Measurements from ENCODE around the gene PANK1.

PANK1 gene

DNA sequence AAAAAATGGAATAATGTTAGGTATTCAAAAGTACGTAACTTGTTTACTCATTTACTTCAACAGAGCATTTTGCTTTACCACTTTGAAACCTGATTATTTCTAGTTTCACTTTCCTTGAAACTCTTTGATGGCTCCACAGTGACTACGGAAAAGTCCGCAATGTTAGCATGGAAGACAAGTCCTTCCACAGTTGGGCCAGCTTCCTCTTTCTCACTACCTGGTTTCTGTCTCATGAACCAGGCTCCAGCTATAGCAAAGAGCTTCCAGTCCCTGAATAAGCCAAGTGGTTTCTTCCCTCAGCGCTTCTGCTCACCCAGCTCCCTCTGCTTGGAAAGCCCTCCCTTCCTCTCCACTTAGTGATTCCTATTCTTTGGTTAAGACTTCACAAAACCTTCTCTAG is 64.8 kb downstream of the PANK1 start:
- TF ChIP-seq, protein P1, sequence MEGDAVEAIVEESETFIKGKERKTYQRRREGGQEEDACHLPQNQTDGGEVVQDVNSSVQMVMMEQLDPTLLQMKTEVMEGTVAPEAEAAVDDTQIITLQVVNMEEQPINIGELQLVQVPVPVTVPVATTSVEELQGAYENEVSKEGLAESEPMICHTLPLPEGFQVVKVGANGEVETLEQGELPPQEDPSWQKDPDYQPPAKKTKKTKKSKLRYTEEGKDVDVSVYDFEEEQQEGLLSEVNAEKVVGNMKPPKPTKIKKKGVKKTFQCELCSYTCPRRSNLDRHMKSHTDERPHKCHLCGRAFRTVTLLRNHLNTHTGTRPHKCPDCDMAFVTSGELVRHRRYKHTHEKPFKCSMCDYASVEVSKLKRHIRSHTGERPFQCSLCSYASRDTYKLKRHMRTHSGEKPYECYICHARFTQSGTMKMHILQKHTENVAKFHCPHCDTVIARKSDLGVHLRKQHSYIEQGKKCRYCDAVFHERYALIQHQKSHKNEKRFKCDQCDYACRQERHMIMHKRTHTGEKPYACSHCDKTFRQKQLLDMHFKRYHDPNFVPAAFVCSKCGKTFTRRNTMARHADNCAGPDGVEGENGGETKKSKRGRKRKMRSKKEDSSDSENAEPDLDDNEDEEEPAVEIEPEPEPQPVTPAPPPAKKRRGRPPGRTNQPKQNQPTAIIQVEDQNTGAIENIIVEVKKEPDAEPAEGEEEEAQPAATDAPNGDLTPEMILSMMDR (IDR thresholded peaks at IDR 0.05; ENCODE audit: low read length), result no peak
- TF ChIP-seq EZH2 (IDR thresholded peaks at IDR 0.05; ENCODE audit: borderline replicate concordance, low read length), result no peak
- Histone ChIP-seq H3K9me3 (ENCODE audit: low read length) (no peaks in the 10 kb centered on the region), H3K4me2 (ENCODE audit: low read length) (no peak overlapping the region), H3K4me1 (ENCODE audit: insufficient read depth, low read length, severe bottlenecking) (no peaks in the 10 kb centered on the region), H2AFZ (ENCODE audit: low read length) (no peak overlapping the region), H3F3A (ENCODE audit: insufficient read depth, low read length) (no peaks in the 10 kb centered on the region), H4K20me1 (ENCODE audit: insufficient read depth, low read length) (no peaks in the 10 kb centered on the region), H3K9ac (ENCODE audit: low read length) (no peak overlapping the region), H3K79me2 (ENCODE audit: insufficient read depth, low read length) (no peaks in the 10 kb centered on the region), H3K4me3 (ENCODE audit: low read depth, low read length, poor library complexity, severe bottlenecking) (no peak overlapping the region), H3K27me3 (ENCODE audit: insufficient read depth, low read length) (no peaks in the 10 kb centered on the region), H3K36me3 (ENCODE audit: insufficient read depth, low read length) (no peaks in the 10 kb centered on the region), H3K9me2 (ENCODE audit: low read depth, low read length) (no peaks in the 10 kb centered on the region), H3K27ac (ENCODE audit: low read depth, low read length, poor library complexity, severe bottlenecking) (no peak overlapping the region)

DNA sequence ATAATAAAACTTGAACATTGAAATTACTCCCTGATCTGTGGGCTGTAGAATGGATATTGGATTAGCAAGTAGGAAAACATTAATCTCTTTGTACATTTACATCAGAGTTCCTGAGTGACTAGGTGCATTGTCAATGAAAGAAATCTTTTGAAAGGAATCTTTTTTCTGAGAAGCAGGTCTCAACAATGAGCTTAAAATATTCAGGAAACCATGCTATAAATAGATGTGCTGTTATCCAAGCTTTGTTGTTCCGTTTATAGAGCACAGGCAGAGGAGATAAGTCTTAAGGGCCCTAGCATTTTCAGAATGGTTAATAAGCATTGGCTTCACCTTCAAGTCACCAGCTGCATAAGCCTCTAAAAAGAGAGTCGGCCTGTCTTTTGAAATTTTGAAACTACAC is 68.3 kb downstream of the PANK1 start:
- H3K9me3 ChIP-seq (ENCODE audit: low read length), result no peaks in the 10 kb centered on the region
- no peaks in the 10 kb centered on the region for H3K9me2 ChIP-seq (ENCODE audit: low read depth, low read length)
- no peak overlapping the region for H3K4me3 ChIP-seq (ENCODE audit: low read depth, low read length, poor library complexity, severe bottlenecking)
- H3K27ac ChIP-seq (ENCODE audit: low read depth, low read length, poor library complexity, severe bottlenecking), result no peak overlapping the region
- no peaks in the 10 kb centered on the region for H3K4me1 ChIP-seq (ENCODE audit: insufficient read depth, low read length, severe bottlenecking)
- H4K20me1 ChIP-seq (ENCODE audit: insufficient read depth, low read length), result no peaks in the 10 kb centered on the region
- H2AFZ ChIP-seq (ENCODE audit: low read length), result no peak overlapping the region
- TF ChIP-seq EZH2 (IDR thresholded peaks at IDR 0.05; ENCODE audit: borderline replicate concordance, low read length), result no peak
- TF ChIP-seq, protein P1 (IDR thresholded peaks at IDR 0.05; ENCODE audit: low read length), result no peak
- H3K36me3 ChIP-seq (ENCODE audit: insufficient read depth, low read length), result no peaks in the 10 kb centered on the region
- no peaks in the 10 kb centered on the region for H3K27me3 ChIP-seq (ENCODE audit: insufficient read depth, low read length)
- H3K4me2 ChIP-seq (ENCODE audit: low read length), result no peak overlapping the region
- no peak overlapping the region for H3K9ac ChIP-seq (ENCODE audit: low read length)
- no peaks in the 10 kb centered on the region for H3F3A ChIP-seq (ENCODE audit: insufficient read depth, low read length)
- H3K79me2 ChIP-seq (ENCODE audit: insufficient read depth, low read length), result no peaks in the 10 kb centered on the region

GRCh38 chr10:89576022-89576421 is 69.0 kb downstream of the PANK1 start:
- no peak overlapping the region for H3K4me3 ChIP-seq (ENCODE audit: low read depth, low read length, poor library complexity, severe bottlenecking)
- H3K9ac ChIP-seq (ENCODE audit: low read length), result no peak overlapping the region
- TF ChIP-seq, protein P1 (IDR thresholded peaks at IDR 0.05; ENCODE audit: low read length), result no peak
- no peak for TF ChIP-seq EZH2 (IDR thresholded peaks at IDR 0.05; ENCODE audit: borderline replicate concordance, low read length)
- H3K4me2 ChIP-seq (ENCODE audit: low read length), result no peak overlapping the region
- H3K36me3 ChIP-seq (ENCODE audit: insufficient read depth, low read length), result no peaks in the 10 kb centered on the region
- H2AFZ ChIP-seq (ENCODE audit: low read length), result no peak overlapping the region
- H3K9me3 ChIP-seq (ENCODE audit: low read length), result no peaks in the 10 kb centered on the region
- H3K79me2 ChIP-seq (ENCODE audit: insufficient read depth, low read length), result no peaks in the 10 kb centered on the region
- no peak overlapping the region for H3K27ac ChIP-seq (ENCODE audit: low read depth, low read length, poor library complexity, severe bottlenecking)
- H4K20me1 ChIP-seq (ENCODE audit: insufficient read depth, low read length), result no peaks in the 10 kb centered on the region
- no peaks in the 10 kb centered on the region for H3K27me3 ChIP-seq (ENCODE audit: insufficient read depth, low read length)
- no peaks in the 10 kb centered on the region for H3F3A ChIP-seq (ENCODE audit: insufficient read depth, low read length)
- H3K9me2 ChIP-seq (ENCODE audit: low read depth, low read length), result no peaks in the 10 kb centered on the region
- H3K4me1 ChIP-seq (ENCODE audit: insufficient read depth, low read length, severe bottlenecking), result no peaks in the 10 kb centered on the region

Data from OCI-LY1 (cell line).